ENCODE results near the gene UBE2V1.

The UBE2V1 gene

GRCh38 chr20:50049442-50050026 lies 63.4 kb downstream of the UBE2V1 start:
- Histone ChIP-seq H3K27ac (ENCODE audit: low read depth, low read length) (no peak overlapping the region), H3K4me1 (ENCODE audit: control insufficient read depth, insufficient read depth, low read length) (no peaks in the 10 kb centered on the region; the same call in 1 of the 2 replicates), H3K9me3 (ENCODE audit: control insufficient read depth, insufficient read depth, low read length) (no peaks in the 10 kb centered on the region), H3K36me3 (ENCODE audit: control insufficient read depth, insufficient read depth, low read length) (no peaks in the 10 kb centered on the region), H3K27me3 (ENCODE audit: control insufficient read depth, insufficient read depth, low read length) (no peaks in the 10 kb centered on the region), H3K4me3 (ENCODE audit: low read depth, low read length) (no peak overlapping the region), H3K9ac (ENCODE audit: low read depth, low read length) (no peak overlapping the region)

- Histone ChIP-seq H3K4me1 (ENCODE audit: control insufficient read depth, insufficient read depth, low read length) (no peaks in the 10 kb centered on the region; the same call in 1 of the 2 replicates), H3K27ac (ENCODE audit: low read depth, low read length) (no peak overlapping the region), H3K9ac (ENCODE audit: low read depth, low read length) (no peak overlapping the region), H3K4me3 (ENCODE audit: low read depth, low read length) (no peak overlapping the region), H3K9me3 (ENCODE audit: control insufficient read depth, insufficient read depth, low read length) (no peaks in the 10 kb centered on the region), H3K27me3 (ENCODE audit: control insufficient read depth, insufficient read depth, low read length) (no peaks in the 10 kb centered on the region), H3K36me3 (ENCODE audit: control insufficient read depth, insufficient read depth, low read length) (no peaks in the 10 kb centered on the region)
Measured at GRCh38 chr20:50048420-50049166, 64.4 kb downstream of the UBE2V1 start.

DNA sequence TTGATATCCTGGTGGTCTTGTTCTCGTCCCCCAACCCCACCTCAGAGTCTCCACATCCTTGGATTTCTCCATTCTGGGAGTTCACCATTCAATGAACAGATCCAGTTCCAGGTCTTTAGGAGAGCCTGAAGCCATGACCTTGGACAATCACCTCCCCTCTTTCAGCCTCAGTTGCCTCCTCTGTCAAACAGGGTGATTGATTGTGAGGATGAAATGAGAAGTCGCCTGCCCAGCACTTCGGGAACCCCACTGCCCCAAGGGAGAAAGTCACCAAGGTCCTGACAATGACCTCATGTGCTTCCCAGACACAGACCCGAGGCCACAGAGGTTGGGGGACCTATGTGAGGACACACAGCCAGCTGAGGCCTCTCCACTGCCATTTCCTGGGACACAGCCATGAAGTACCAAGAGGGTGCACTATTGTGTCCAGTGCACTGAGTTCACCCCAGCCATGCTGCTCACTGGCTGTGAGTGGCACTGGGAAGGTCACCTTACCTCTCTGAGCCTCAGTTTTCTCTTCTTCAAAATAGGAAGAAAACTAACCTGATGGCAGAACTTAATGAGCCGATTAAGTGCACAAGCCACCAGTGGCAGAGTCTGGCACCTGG lies 68.5 kb downstream of the UBE2V1 start:
- no peak overlapping the region for H3K4me3 ChIP-seq (ENCODE audit: low read depth, low read length)
- H3K27ac ChIP-seq (ENCODE audit: low read depth, low read length), result no peak overlapping the region
- H3K9ac ChIP-seq (ENCODE audit: low read depth, low read length), result no peak overlapping the region
- no peaks in the 10 kb centered on the region for H3K9me3 ChIP-seq (ENCODE audit: control insufficient read depth, insufficient read depth, low read length)
- H3K36me3 ChIP-seq (ENCODE audit: control insufficient read depth, insufficient read depth, low read length), result no peaks in the 10 kb centered on the region
- no peaks in the 10 kb centered on the region for H3K27me3 ChIP-seq (ENCODE audit: control insufficient read depth, insufficient read depth, low read length)
- no peaks in the 10 kb centered on the region; the same call in 1 of the 2 replicates for H3K4me1 ChIP-seq (ENCODE audit: control insufficient read depth, insufficient read depth, low read length)

- Histone ChIP-seq H3K27me3 (ENCODE audit: control insufficient read depth, insufficient read depth, low read length) (no peaks in the 10 kb centered on the region), H3K36me3 (ENCODE audit: control insufficient read depth, insufficient read depth, low read length) (no peaks in the 10 kb centered on the region), H3K9ac (ENCODE audit: low read depth, low read length) (no peak overlapping the region), H3K4me1 (ENCODE audit: control insufficient read depth, insufficient read depth, low read length) (peaks cover under 1% of the 10 kb centered on the region; the same call in 1 of the 2 replicates), H3K9me3 (ENCODE audit: control insufficient read depth, insufficient read depth, low read length) (no peaks in the 10 kb centered on the region), H3K27ac (ENCODE audit: low read depth, low read length) (no peak overlapping the region), H3K4me3 (ENCODE audit: low read depth, low read length) (no peak overlapping the region)
Measured at GRCh38 chr20:50043573-50044352, 69.2 kb downstream of the UBE2V1 start.

DNA sequence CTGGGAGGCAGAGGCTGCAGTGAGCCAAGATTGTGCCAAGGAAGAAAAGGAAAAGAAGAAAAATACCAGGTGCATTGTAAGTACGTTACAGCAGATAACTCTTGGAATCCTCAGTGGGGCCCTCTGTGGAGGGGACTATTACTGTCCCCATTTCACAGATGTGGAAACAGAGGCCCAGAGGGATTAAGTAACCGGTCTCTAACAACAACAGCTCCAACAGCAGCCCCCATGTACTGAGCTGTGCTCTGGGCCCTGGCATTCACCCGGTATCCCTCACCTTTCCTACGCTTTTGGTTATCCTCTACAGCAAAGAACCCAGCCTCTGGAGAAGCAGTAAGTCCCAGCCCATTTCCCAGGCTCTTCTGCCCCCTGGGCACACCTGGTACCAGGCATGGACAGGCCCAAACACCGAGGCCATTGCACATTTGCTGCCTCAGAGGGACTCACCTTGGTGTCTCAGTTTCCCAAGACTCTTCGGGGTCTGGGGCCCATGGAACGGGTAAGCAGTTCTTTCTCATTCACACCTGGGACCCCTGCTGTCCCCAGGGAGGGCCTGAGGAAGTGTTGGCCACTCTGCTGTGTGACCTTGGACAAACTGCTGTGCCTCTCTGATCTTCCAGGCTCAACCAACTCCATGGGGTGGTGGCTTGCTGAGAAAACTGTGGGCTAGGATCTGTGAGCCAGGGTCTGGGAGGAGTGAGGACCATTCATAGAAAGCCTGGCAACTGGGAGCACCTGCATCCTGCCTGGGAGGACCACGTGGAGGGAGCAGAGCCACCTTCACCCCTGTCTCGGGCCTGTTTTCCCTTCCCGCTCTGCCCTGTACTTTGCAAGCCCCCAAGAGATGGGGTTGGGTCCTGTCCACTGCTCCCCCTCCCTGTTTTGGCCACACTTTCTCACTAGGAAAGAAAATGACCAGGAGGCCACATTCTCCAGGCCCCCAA lies 70.3 kb downstream of the UBE2V1 start:
- no peak overlapping the region for H3K4me3 ChIP-seq (ENCODE audit: low read depth, low read length)
- H3K36me3 ChIP-seq (ENCODE audit: control insufficient read depth, insufficient read depth, low read length), result no peaks in the 10 kb centered on the region
- H3K9ac ChIP-seq (ENCODE audit: low read depth, low read length), result no peak overlapping the region
- H3K27me3 ChIP-seq (ENCODE audit: control insufficient read depth, insufficient read depth, low read length), result no peaks in the 10 kb centered on the region
- peaks cover 4% of the 10 kb centered on the region; the same call in 1 of the 2 replicates for H3K4me1 ChIP-seq (ENCODE audit: control insufficient read depth, insufficient read depth, low read length)
- H3K27ac ChIP-seq (ENCODE audit: low read depth, low read length), result no peak overlapping the region
- H3K9me3 ChIP-seq (ENCODE audit: control insufficient read depth, insufficient read depth, low read length), result no peaks in the 10 kb centered on the region

DNA sequence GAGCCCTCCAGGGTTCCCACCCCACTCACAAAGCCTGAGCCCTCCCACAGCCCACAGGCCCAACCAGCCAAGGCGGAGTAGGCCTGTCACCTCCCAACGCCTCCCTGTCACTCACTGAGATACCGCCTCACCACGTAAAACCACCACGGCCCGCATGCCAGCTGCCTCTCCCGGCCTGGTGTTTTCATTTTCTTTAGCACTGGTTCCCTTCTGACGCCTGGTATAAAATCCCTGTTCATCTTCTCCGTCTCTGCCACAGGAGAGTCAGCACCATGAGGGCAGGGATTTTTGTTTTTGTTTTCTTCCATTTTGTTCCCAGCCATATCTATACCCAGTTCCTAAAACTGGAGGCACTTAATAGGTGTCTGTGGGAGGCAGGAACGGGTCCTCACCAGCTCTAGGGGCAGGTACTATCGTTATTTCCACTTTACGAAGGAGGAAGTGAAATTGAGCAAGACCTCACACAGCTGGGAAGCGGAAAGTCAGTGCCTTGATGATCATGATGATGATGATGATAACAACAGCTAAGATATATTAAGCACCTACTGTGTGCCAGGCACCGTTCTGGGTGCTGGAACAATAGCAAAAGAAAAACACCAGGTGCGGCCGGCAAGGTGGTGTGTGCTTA lies 71.6 kb downstream of the UBE2V1 start:
- Histone ChIP-seq H3K27me3 (ENCODE audit: control insufficient read depth, insufficient read depth, low read length) (no peaks in the 10 kb centered on the region), H3K27ac (ENCODE audit: low read depth, low read length) (no peak overlapping the region), H3K4me3 (ENCODE audit: low read depth, low read length) (no peak overlapping the region), H3K9me3 (ENCODE audit: control insufficient read depth, insufficient read depth, low read length) (no peaks in the 10 kb centered on the region), H3K36me3 (ENCODE audit: control insufficient read depth, insufficient read depth, low read length) (no peaks in the 10 kb centered on the region), H3K4me1 (ENCODE audit: control insufficient read depth, insufficient read depth, low read length) (peaks cover 4% of the 10 kb centered on the region; the same call in 1 of the 2 replicates), H3K9ac (ENCODE audit: low read depth, low read length) (no peak overlapping the region)

DNA sequence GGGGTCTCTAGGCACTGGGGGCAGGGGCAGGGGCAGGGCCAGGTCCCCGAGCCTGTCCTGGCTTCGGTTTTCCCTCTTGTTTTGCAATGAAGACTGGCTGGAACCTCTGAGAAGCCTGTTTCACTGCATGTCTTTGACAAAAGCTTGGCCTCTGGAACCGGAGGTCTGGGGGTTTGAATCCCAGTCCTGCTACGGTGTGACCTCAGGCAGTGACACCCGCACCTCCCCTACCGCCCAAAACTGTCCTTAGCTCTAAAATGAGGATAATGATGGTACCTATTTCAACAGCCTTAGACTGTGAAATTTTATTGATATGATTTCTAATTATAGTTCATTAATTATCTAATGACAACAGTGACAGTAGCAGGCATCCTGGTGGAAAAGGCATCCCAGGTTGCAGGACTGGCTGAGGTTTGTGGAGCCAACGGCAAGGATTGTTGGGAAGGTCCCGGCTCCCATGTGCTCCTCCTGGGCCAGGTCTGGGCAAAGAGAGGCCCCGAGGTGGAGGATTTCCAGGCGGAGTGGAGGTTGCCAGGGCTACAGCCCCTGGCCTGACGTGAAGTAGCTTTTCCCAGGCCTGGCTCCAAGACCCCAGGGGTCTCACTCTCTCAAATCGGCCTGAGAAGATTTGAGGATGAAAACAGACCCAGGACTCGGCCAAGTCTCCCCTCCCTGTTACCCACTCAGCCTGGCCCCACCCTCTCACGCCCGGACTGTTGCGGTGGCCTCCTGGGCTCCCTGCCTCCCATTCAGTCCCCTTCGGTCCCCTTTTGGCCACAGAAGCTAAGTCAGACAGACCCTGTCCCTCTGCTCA lies 72.3 kb downstream of the UBE2V1 start:
- no peak overlapping the region for H3K9ac ChIP-seq (ENCODE audit: low read depth, low read length)
- H3K27me3 ChIP-seq (ENCODE audit: control insufficient read depth, insufficient read depth, low read length), result no peaks in the 10 kb centered on the region
- no peak overlapping the region for H3K4me3 ChIP-seq (ENCODE audit: low read depth, low read length)
- peaks cover 4% of the 10 kb centered on the region; the same call in 1 of the 2 replicates for H3K4me1 ChIP-seq (ENCODE audit: control insufficient read depth, insufficient read depth, low read length)
- no peaks in the 10 kb centered on the region for H3K9me3 ChIP-seq (ENCODE audit: control insufficient read depth, insufficient read depth, low read length)
- no peak overlapping the region for H3K27ac ChIP-seq (ENCODE audit: low read depth, low read length)
- H3K36me3 ChIP-seq (ENCODE audit: control insufficient read depth, insufficient read depth, low read length), result no peaks in the 10 kb centered on the region

GRCh38 chr20:50039706-50040431 lies 73.1 kb downstream of the UBE2V1 start:
- no peaks in the 10 kb centered on the region for H3K36me3 ChIP-seq (ENCODE audit: control insufficient read depth, insufficient read depth, low read length)
- H3K27me3 ChIP-seq (ENCODE audit: control insufficient read depth, insufficient read depth, low read length), result no peaks in the 10 kb centered on the region
- H3K9ac ChIP-seq (ENCODE audit: low read depth, low read length), result no peak overlapping the region
- H3K9me3 ChIP-seq (ENCODE audit: control insufficient read depth, insufficient read depth, low read length), result no peaks in the 10 kb centered on the region
- H3K27ac ChIP-seq (ENCODE audit: low read depth, low read length), result no peak overlapping the region
- peaks cover 4% of the 10 kb centered on the region; the same call in 1 of the 2 replicates for H3K4me1 ChIP-seq (ENCODE audit: control insufficient read depth, insufficient read depth, low read length)
- H3K4me3 ChIP-seq (ENCODE audit: low read depth, low read length), result no peak overlapping the region

- H3K27ac ChIP-seq (ENCODE audit: low read depth, low read length), result no peak overlapping the region
- H3K9me3 ChIP-seq (ENCODE audit: control insufficient read depth, insufficient read depth, low read length), result no peaks in the 10 kb centered on the region
- no peak overlapping the region for H3K4me3 ChIP-seq (ENCODE audit: low read depth, low read length)
- H3K4me1 ChIP-seq (ENCODE audit: control insufficient read depth, insufficient read depth, low read length), result peaks cover 4% of the 10 kb centered on the region; the same call in 1 of the 2 replicates
- no peak overlapping the region for H3K9ac ChIP-seq (ENCODE audit: low read depth, low read length)
- no peaks in the 10 kb centered on the region for H3K36me3 ChIP-seq (ENCODE audit: control insufficient read depth, insufficient read depth, low read length)
- H3K27me3 ChIP-seq (ENCODE audit: control insufficient read depth, insufficient read depth, low read length), result no peaks in the 10 kb centered on the region
Measured at GRCh38 chr20:50038574-50038991, 74.4 kb downstream of the UBE2V1 start.
